NT2/D1 (cell line): ENCODE results near the gene MLPH.

Source experiments
- DNase-seq: peaks from one replicate; pipeline ENCODE4 v3.0.0-alpha.2; 2011; ENCODE audit warnings: low read depth, low spot score
- H3K27me3 ChIP-seq: 2 replicates; pipeline ENCODE4 v1.6.0; 2011; ENCODE audit warnings: mild to moderate bottlenecking; ENCODE audit not compliant: insufficient read length, insufficient read depth
- H3K36me3 ChIP-seq: 2 replicates; pipeline ENCODE4 v1.6.1; 2011; ENCODE audit warnings: mild to moderate bottlenecking, low read length, mixed read lengths; ENCODE audit not compliant: insufficient read depth, insufficient read length
- H3K4me1 ChIP-seq: 2 replicates; pipeline ENCODE4 v1.5.1; 2011; ENCODE audit not compliant: insufficient read depth, insufficient read length
- H3K4me3 ChIP-seq: 2 replicates; pipeline ENCODE4 v1.5.1; 2011; ENCODE audit warnings: low read depth; ENCODE audit not compliant: insufficient read length
- H3K9ac ChIP-seq: 2 replicates; pipeline ENCODE4 v1.6.0; 2011; ENCODE audit warnings: low read depth; ENCODE audit not compliant: insufficient read length
- H3K9me3 ChIP-seq: 2 replicates; pipeline ENCODE4 v1.5.1; 2011; ENCODE audit warnings: mild to moderate bottlenecking, low read length; ENCODE audit not compliant: insufficient read depth
- SUZ12 ChIP-seq: IDR thresholded peaks from 2 replicates; pipeline ENCODE4 v1.6.1; 2011; ENCODE audit not compliant: insufficient read length, insufficient read depth; ENCODE audit errors: extremely low read depth
- YY1 ChIP-seq: IDR thresholded peaks from 2 replicates; pipeline ENCODE4 v1.6.1; 2011; ENCODE audit not compliant: insufficient read length, insufficient read depth
- ZNF274 ChIP-seq: IDR thresholded peaks from 2 replicates; pipeline ENCODE4 v1.6.1; 2011; ENCODE audit warnings: mild to moderate bottlenecking, low read depth, low read length

MLPH gene

DNA sequence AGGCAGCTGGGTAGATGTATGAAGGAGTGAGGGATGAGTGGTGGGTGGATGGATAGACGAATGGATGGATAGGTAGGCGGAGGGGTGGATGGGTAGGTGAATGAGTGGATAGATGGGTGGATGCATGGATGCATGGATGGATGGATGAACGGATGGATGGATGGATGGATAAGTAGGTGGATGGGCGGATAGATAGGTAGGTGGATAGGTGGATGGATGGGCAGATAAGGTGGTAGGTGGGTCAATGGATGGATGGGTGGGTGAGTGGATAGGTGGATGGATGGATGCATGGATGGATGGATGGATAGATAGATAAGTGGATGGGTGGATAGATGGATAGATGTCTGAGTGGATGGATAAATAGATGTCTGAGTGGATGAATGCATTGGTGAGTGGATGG lies 30.1 kb downstream of the MLPH start:
- no peak for DNase-seq
- no peak for TF ChIP-seq SUZ12
- no peak for TF ChIP-seq YY1
- no peak for TF ChIP-seq ZNF274
- Histone ChIP-seq H3K9ac (no peak overlapping the region), H3K4me3 (no peak overlapping the region), H3K9me3 (no peaks in the 10 kb centered on the region), H3K36me3 (no peaks in the 10 kb centered on the region), H3K4me1 (peaks cover 2% of the 10 kb centered on the region), H3K27me3 (peaks cover 2% of the 10 kb centered on the region)

DNA sequence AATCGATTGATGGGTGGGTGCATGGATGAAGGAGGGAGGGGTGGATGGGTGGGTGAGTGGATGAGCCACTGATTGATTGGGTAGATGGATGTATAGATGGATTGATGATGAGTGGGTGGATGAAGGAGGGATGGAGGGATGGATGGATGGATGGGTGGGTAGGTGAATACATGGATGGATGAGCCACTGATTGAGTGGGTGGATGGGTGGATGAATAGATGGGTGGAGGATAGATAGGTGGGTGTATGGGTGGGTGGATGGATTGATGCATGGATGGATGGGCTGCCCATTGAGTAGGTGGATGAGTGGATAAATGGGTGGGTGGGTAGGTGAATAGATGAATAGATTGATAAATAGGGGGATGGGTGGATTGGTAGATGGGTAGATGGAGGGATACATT lies 30.9 kb downstream of the MLPH start:
- H3K4me1 ChIP-seq, result peaks cover 2% of the 10 kb centered on the region
- no peak for TF ChIP-seq ZNF274
- TF ChIP-seq YY1, result no peak
- TF ChIP-seq SUZ12, result no peak
- DNase-seq, result no peak

DNA sequence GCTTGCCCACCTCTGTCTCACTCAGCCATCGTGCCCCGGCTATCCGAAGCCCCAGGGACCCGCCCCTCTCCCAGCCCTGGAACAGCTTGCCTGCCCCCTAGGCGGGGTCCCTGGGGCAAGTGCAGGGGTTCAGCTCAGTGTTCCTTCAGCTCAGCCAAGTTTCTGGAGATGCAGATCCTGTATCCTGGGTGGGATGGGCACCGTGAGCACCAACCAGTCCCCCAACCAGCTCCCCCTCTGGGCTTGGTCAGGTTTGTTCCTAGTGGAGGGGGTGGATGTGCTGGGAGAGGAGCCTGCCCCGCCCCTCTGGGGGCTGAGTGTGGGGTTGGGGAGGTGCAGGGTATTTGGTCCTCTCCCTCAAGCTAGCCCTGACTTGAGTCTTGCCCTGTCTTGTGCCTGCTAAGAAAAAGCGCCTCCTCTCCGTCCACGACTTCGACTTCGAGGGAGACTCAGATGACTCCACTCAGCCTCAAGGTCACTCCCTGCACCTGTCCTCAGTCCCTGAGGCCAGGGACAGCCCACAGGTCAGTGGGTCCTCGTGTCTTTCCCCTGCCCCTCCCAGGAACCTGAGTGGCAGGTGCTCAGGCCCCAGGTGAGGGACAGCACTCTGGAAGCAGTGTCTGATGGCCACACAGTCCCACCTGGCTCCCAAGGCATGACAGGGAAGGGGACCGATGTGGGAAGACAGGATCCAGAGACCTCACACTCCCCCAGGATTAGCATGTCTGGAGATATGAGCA lies 32.6 kb downstream of the MLPH start:
- Histone ChIP-seq H3K9ac (no peak overlapping the region), H3K4me3 (no peak overlapping the region), H3K27me3 (peaks cover 2% of the 10 kb centered on the region), H3K4me1 (peaks cover 3% of the 10 kb centered on the region), H3K9me3 (no peaks in the 10 kb centered on the region), H3K36me3 (no peaks in the 10 kb centered on the region)
- DNase-seq, result no peak
- no peak for TF ChIP-seq ZNF274
- no peak for TF ChIP-seq SUZ12
- TF ChIP-seq YY1, result no peak

More for the DNA sequence above, 30.9 kb downstream of the MLPH start:
- Histone ChIP-seq H3K4me3 (no peak overlapping the region), H3K9ac (no peak overlapping the region), H3K36me3 (no peaks in the 10 kb centered on the region), H3K9me3 (no peaks in the 10 kb centered on the region), H3K27me3 (peaks cover 2% of the 10 kb centered on the region)

DNA sequence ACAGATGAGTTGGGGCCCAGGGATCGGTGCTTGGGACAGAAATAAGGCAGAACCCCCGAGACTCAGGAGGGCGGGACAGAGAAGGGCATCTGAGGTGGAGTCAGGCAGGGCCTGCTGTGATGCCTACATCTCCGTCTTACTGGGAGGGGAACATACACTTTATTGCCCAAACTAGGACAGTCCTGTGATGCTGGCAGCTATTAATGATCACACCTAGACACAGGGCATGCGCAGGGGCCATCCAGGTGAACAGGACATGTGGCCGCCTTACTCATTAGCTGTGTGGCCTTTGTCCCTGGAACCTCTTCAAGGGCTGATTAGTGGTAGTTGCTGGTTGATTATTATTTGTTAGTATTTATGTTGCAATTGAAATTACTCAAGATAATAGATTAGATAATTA lies 33.2 kb downstream of the MLPH start:
- H3K36me3 ChIP-seq, result no peaks in the 10 kb centered on the region
- TF ChIP-seq SUZ12 (no peak), ZNF274 (no peak), YY1 (no peak)
- DNase-seq, result no peak

DNA sequence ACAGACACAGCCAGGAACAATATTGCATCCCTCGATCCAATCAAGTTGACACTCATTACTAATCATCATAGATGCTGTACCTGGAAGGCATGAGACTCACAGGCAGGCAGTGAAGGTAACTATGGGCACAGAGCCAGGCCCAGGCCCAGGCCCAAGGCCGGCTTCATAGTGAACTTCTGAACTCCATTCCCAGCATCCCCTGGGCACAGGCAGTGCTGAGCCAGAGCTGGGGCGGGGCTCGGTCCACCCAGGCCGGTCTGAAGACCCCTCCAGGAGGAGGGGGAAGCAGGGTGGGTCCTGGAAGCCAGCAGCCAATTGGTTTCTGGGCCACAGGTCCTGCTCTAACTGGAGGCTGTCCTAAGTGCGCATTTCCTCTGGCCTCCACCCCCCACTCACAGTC lies 37.6 kb downstream of the MLPH start:
- no peak overlapping the region for H3K9ac ChIP-seq
- peaks cover 8% of the 10 kb centered on the region for H3K4me1 ChIP-seq
- H3K36me3 ChIP-seq, result no peaks in the 10 kb centered on the region
- no peaks in the 10 kb centered on the region for H3K27me3 ChIP-seq
- H3K9me3 ChIP-seq, result no peaks in the 10 kb centered on the region
- no peak for TF ChIP-seq YY1
- no peak for TF ChIP-seq SUZ12
- TF ChIP-seq ZNF274, result no peak
- DNase-seq, result no peak
- H3K4me3 ChIP-seq, result no peak overlapping the region

More for the DNA sequence above, 33.2 kb downstream of the MLPH start:
- no peak overlapping the region for H3K4me3 ChIP-seq
- H3K27me3 ChIP-seq, result peaks cover 2% of the 10 kb centered on the region
- H3K9ac ChIP-seq, result no peak overlapping the region
- H3K9me3 ChIP-seq, result no peaks in the 10 kb centered on the region
- peaks cover 6% of the 10 kb centered on the region for H3K4me1 ChIP-seq

DNA sequence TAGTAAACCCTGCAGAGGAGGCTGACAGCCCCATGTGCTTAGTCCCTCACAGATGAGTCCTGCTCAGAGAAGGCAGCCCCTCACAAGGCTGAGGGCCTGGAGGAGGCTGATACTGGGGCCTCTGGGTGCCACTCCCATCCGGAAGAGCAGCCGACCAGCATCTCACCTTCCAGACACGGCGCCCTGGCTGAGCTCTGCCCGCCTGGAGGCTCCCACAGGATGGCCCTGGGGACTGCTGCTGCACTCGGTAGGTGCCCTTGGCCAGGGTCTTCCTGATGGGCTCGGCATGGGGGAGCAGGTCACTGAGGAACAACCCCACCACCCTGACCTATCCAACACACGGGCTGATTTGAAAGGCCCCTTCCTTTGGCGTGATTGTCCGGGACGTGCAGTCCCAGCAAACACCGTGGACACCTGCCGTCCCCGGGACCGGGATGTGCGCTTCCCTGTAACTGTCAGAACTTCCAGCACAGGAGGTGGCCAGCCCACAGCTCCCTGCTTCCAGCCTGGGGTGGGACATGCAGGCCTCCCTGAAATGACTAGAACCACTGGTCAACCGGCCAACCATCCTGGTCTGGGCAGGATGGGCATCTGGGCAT lies 38.6 kb downstream of the MLPH start:
- no peak overlapping the region for H3K4me3 ChIP-seq
- peaks cover 10% of the 10 kb centered on the region for H3K4me1 ChIP-seq
- no peaks in the 10 kb centered on the region for H3K27me3 ChIP-seq
- H3K9me3 ChIP-seq, result no peaks in the 10 kb centered on the region
- no peak overlapping the region for H3K9ac ChIP-seq
- TF ChIP-seq SUZ12 (no peak), ZNF274 (no peak), YY1 (no peak)
- no peaks in the 10 kb centered on the region for H3K36me3 ChIP-seq
- no peak for DNase-seq

DNA sequence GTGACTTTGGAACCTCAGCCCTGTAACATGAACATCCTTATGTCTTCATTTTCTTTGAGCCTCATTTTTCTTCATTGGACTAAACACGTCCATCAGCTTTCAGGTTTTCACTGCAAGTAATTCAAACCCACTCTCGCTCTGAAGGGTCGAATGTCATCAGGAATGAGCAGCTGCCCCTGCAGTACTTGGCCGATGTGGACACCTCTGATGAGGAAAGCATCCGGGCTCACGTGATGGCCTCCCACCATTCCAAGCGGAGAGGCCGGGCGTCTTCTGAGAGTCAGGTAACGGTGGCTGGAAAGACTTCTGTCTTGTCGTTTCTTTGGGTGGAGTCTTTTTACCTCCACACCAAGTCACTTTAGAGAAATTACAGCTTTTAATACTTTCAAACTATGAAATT lies 40.2 kb downstream of the MLPH start:
- TF ChIP-seq SUZ12, result no peak
- TF ChIP-seq ZNF274, result no peak
- no peak for TF ChIP-seq YY1
- Histone ChIP-seq H3K4me3 (no peak overlapping the region), H3K9me3 (no peaks in the 10 kb centered on the region), H3K9ac (no peak overlapping the region), H3K27me3 (no peaks in the 10 kb centered on the region), H3K4me1 (peaks cover 11% of the 10 kb centered on the region), H3K36me3 (no peaks in the 10 kb centered on the region)
- DNase-seq, result no peak
